ENCODE measurements around the gene GUCA2A. TPM values are rescaled to one million over a fixed set of nuclear protein-coding genes. Genes with fewer than 3 reads are reported as not detected.

GUCA2A gene
- total and polyA plus RNA-seq, 2 of the 13 experiments (the other 11 are each of a cell fraction or from before 2014, with no cell fraction given), result not detected

- Histone ChIP-seq H3K4me2 (ENCODE audit: low read depth, low read length) (no peak overlapping the region), H3K36me3 (replicated peaks in 1 of 2; ENCODE audit: control insufficient read depth in 1 of 2, insufficient read depth in 2 of 2, low read length in 2 of 2) (no peaks in the 10 kb centered on the region), H2AFZ (ENCODE audit: low read length) (no peak overlapping the region), H3K79me2 (ENCODE audit: insufficient read depth, low read length) (no peaks in the 10 kb centered on the region), H3K27ac (ENCODE audit: extremely low read length, insufficient read depth, low read length) (no peak overlapping the region), H3K4me3 (replicated peaks in 1 of 3; ENCODE audit: insufficient read depth in 1 of 3, low read depth in 2 of 3, low read length in 3 of 3) (no peak overlapping the region), H3K9me3 (ENCODE audit: low read length) (no peaks in the 10 kb centered on the region), H3K4me1 (ENCODE audit: insufficient read depth, low read length) (no peaks in the 10 kb centered on the region), H3K9ac (ENCODE audit: insufficient read depth, low read depth, low read length) (no peak overlapping the region), H4K20me1 (ENCODE audit: insufficient read depth, low read length) (no peaks in the 10 kb centered on the region), H3K27me3 (ENCODE audit: control insufficient read depth in 1 of 2, insufficient read depth in 2 of 2, low read length in 2 of 2) (peaks cover 0 to 20% of the 10 kb centered on the region in 2 experiments; a peak in 3 of 5 replicates)
- ATAC-seq (no peak), DNase-seq (ENCODE audit: low spot score) (no peak), FAIRE-seq (no peak)
- in situ Hi-C loops (cut with HindIII; ENCODE audit: extremely low pct_ligation_motif_present, low pct_unique_long_range_greater_than_20kb) (no loop called here), intact Hi-C loops (cut with micrococcal nuclease; ENCODE audit: unreplicated experiment) (no loop called here)
- ChIA-PET POLR2A (no interaction called here), CTCF (ENCODE audit: low intra/inter-chr PET ratio, low total read pairs) (no interaction called here)
- no peak for TF ChIP-seq DR1 (CRISPR knock-in tag; IDR thresholded peaks at IDR 0.05)
- TF ChIP-seq ZNF549 (CRISPR knock-in tag; IDR thresholded peaks at IDR 0.05), result no peak
- TF ChIP-seq ZNF512 (CRISPR knock-in tag; IDR thresholded peaks at IDR 0.05), result no peak
- TF ChIP-seq CBX2 (IDR thresholded peaks at IDR 0.05; ENCODE audit: low read depth, low read length), result no peak
- no peak for TF ChIP-seq CBX2 (CRISPR knock-in tag; IDR thresholded peaks at IDR 0.05; ENCODE audit: low read depth)
- TF ChIP-seq ZNF724P (CRISPR knock-in tag; IDR thresholded peaks at IDR 0.05; ENCODE audit: borderline replicate concordance), result no peak
- no peak for TF ChIP-seq PATZ1 (CRISPR knock-in tag; IDR thresholded peaks at IDR 0.05)
- TF ChIP-seq RNF2 (conservative IDR thresholded peaks at IDR 0.05; ENCODE audit: low read depth), result no peak
- TF ChIP-seq SMAD9 (CRISPR knock-in tag; IDR thresholded peaks at IDR 0.05), result no peak
- BruUV-seq (replicated peaks), result no TSS peak
- 4% methylated on average over 2 of the region's 3 CpGs for WGBS (ENCODE audit: low lambda C conversion rate)
Measured at GRCh38 chr1:42135426-42135825, 29.1 kb downstream of the GUCA2A start.

Data from HepG2 (cell line).